ENCODE measurements around the gene SECISBP2. TPM values are rescaled to one million over a fixed set of nuclear protein-coding genes. Genes with fewer than 3 reads are reported as not detected.

Gene SECISBP2
- polyA plus RNA-seq, 1 of the 3 experiments (the other 2 are of a cell fraction): 21.2 TPM

Small RNA genes lying within 50 kb of the gene (small RNA-seq; reads per million reads assigned to genes)
- gene MIR3153: 0 reads per million in 7 experiments

Other genes starting within 250 kb of the SECISBP2 start
- 3.2 and 4.7 TPM in 2 replicates for gene SHC3, start 139.7 kb upstream of the SECISBP2 start, polyA plus RNA-seq (2012; rRNA removed)
- 277 and 362 TPM in 2 replicates for gene CKS2, start 7.3 kb upstream of the SECISBP2 start, polyA plus RNA-seq (2012; rRNA removed)
- 2.1 and 4.8 TPM in 2 replicates for gene SEMA4D, start 179.6 kb downstream of the SECISBP2 start, polyA plus RNA-seq (2012; rRNA removed)